ENCODE measurements around the gene TEX101.

DNA sequence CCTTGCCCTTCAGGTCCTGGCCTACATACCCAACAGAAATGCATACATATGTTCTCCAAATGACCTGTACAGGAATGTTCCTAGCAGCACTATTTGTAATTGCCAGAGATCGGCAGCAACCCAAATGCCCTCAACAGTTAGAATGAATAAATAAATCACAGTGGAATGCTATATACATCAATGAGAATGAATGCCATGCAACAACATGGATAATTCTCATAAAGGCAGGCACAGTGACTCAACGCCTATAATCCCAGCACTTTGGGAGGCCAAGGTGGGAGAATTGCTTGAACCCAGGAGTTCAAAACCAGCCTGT is 18.6 kb downstream of the TEX101 start:
- TF ChIP-seq EZH2 (IDR thresholded peaks at IDR 0.05; ENCODE audit: low read depth): no peak
- TF ChIP-seq, protein P1, sequence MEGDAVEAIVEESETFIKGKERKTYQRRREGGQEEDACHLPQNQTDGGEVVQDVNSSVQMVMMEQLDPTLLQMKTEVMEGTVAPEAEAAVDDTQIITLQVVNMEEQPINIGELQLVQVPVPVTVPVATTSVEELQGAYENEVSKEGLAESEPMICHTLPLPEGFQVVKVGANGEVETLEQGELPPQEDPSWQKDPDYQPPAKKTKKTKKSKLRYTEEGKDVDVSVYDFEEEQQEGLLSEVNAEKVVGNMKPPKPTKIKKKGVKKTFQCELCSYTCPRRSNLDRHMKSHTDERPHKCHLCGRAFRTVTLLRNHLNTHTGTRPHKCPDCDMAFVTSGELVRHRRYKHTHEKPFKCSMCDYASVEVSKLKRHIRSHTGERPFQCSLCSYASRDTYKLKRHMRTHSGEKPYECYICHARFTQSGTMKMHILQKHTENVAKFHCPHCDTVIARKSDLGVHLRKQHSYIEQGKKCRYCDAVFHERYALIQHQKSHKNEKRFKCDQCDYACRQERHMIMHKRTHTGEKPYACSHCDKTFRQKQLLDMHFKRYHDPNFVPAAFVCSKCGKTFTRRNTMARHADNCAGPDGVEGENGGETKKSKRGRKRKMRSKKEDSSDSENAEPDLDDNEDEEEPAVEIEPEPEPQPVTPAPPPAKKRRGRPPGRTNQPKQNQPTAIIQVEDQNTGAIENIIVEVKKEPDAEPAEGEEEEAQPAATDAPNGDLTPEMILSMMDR (conservative IDR thresholded peaks at IDR 0.05): no peak
